OCI-LY3 (cell line): ENCODE data around the gene KRT6B.

Experiments used
- H2AFZ ChIP-seq: fragments of 200-600, 300-600 bp; shearing (Covaris generic); 2 replicates; pipeline ENCODE4 v1.6.0; 2014; ENCODE audit warnings: antibody characterized with exemption, low read depth, low read length
- H3K27ac ChIP-seq: fragments of 200-600, 300-600 bp; sonication (generic); 2 replicates; pipeline ENCODE4 v1.5.1; 2014; ENCODE audit warnings: mild to moderate bottlenecking, low read length, moderate library complexity, mixed read lengths
- H3K27me3 ChIP-seq: fragments of 200-600, 300-600 bp; sonication (generic); 2 replicates; pipeline ENCODE4 v1.6.1; 2014; ENCODE audit warnings: low read depth, low read length, mixed read lengths
- H3K36me3 ChIP-seq: fragments of 200-600, 300-600 bp; sonication (generic); replicated peaks from 2 replicates; pipeline ENCODE3; 2014; ENCODE audit warnings: low read depth, low read length, mixed read lengths
- H3K4me1 ChIP-seq: fragments of 300-600, 200-600 bp; sonication (generic); 2 replicates; pipeline ENCODE4 v1.6.1; 2014; ENCODE audit warnings: low read length, mixed read lengths
- H3K4me2 ChIP-seq: fragments of 200-600, 300-600 bp; sonication (generic); 2 replicates; pipeline ENCODE4 v1.6.1; 2014; ENCODE audit warnings: low read length, mixed read lengths
- H3K4me3 ChIP-seq: fragments of 300-600, 200-600 bp; sonication (generic); 2 replicates; pipeline ENCODE4 v1.5.1; 2014; ENCODE audit warnings: antibody characterized with exemption, mild to moderate bottlenecking, low read length, moderate library complexity
- H3K79me2 ChIP-seq: fragments of 300-600, 200-600 bp; shearing (Covaris generic); 2 replicates; pipeline ENCODE4 v1.6.1; 2014; ENCODE audit warnings: mild to moderate bottlenecking, low read length, mixed read lengths
- H3K9ac ChIP-seq: fragments of 300-600, 200-600 bp; shearing (Covaris generic); 2 replicates; pipeline ENCODE4 v1.6.0; 2014; ENCODE audit warnings: mild to moderate bottlenecking, low read length, moderate library complexity
- H3K9me3 ChIP-seq: fragments of 200-600, 300-600 bp; shearing (Covaris generic); 2 replicates; pipeline ENCODE4 v1.6.1; 2014; ENCODE audit warnings: low read length, mixed read lengths; ENCODE audit not compliant: insufficient read depth
- H4K20me1 ChIP-seq: fragments of 200-600, 300-600 bp; sonication (generic); 2 replicates; pipeline ENCODE4 v1.6.1; 2016; ENCODE audit warnings: low read length, mixed read lengths; ENCODE audit not compliant: insufficient read depth
- EZH2phosphoT487 ChIP-seq: fragments of 200-600 bp; shearing (Covaris generic); IDR thresholded peaks from 2 replicates; pipeline ENCODE4 v1.6.1; 2018; ENCODE audit warnings: antibody characterized with exemption, mixed run types, low read depth
- TF ChIP-seq, protein P1 (sequence below): fragments of 200-600, 300-600 bp; sonication (generic); IDR thresholded peaks from 2 replicates; pipeline ENCODE4 v1.5.1; 2014; ENCODE audit warnings: antibody characterized with exemption, low read length, low read depth

Gene KRT6B

DNA sequence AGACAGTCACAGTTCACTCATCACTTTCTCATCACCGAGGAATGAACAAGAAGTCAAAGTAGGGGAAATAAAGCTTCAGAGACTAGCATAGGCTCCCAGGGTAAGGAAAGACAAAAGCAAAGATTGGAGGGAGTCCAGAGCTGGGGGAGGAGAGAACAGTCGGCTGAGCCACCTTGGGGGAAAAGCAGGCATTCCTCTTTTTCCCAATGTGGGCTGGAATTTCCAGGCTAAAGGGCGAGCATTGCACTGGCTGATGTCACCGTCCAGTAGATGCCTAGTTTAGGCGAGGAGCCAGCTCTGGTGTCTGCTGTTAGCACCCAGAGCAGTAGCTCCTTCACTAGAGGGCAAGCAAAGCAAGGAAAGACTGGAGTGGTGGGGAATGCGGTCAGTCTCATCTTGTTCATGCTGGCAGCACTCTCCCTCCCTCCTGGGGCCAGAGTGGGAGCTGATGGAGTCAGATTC lies 9.3 kb downstream of the KRT6B start:
- Histone ChIP-seq H3K79me2 (no peaks in the 10 kb centered on the region), H2AFZ (no peak overlapping the region), H3K4me2 (no peak overlapping the region), H3K9ac (no peak overlapping the region), H3K4me1 (peaks cover 9% of the 10 kb centered on the region), H3K27me3 (peaks cover 33% of the 10 kb centered on the region), H3K27ac (no peak overlapping the region), H3K36me3 (no peaks in the 10 kb centered on the region), H3K9me3 (no peaks in the 10 kb centered on the region), H3K4me3 (no peak overlapping the region), H4K20me1 (no peaks in the 10 kb centered on the region)
- TF ChIP-seq, protein P1, sequence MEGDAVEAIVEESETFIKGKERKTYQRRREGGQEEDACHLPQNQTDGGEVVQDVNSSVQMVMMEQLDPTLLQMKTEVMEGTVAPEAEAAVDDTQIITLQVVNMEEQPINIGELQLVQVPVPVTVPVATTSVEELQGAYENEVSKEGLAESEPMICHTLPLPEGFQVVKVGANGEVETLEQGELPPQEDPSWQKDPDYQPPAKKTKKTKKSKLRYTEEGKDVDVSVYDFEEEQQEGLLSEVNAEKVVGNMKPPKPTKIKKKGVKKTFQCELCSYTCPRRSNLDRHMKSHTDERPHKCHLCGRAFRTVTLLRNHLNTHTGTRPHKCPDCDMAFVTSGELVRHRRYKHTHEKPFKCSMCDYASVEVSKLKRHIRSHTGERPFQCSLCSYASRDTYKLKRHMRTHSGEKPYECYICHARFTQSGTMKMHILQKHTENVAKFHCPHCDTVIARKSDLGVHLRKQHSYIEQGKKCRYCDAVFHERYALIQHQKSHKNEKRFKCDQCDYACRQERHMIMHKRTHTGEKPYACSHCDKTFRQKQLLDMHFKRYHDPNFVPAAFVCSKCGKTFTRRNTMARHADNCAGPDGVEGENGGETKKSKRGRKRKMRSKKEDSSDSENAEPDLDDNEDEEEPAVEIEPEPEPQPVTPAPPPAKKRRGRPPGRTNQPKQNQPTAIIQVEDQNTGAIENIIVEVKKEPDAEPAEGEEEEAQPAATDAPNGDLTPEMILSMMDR, result no peak
- TF ChIP-seq EZH2phosphoT487, result no peak

DNA sequence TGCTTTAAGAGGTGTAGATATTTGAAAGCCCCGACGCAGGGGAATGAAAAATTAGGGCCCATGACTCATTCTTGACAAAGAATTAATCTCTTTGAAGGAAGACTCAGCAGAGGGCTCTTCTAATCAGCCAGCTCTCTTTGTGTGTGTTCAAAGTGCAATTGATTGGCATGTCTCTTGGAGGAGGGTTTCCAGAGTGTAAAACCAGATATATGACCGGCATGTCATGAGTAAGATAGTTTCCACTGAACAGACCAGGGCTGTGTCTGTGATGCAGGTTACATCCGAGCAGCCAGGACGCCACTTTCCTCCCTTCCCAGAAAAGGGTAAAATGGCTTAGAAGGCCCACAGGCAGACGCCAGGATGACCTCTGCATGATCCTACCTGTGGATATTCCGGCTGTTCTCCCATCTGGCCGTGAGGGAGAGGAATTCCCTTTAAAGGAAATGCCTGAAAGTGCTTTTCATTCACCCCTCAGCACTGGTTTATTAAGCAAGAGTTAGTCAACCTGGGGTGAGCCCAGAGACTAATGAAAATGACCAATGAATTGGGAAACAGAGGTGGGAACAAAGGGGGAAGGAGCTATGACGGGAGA lies 10.5 kb downstream of the KRT6B start:
- Histone ChIP-seq H3K4me3 (no peak overlapping the region), H3K27me3 (peaks cover 42% of the 10 kb centered on the region), H3K4me2 (no peak overlapping the region), H4K20me1 (no peaks in the 10 kb centered on the region), H3K4me1 (peaks cover 9% of the 10 kb centered on the region), H3K9ac (no peak overlapping the region), H2AFZ (no peak overlapping the region), H3K79me2 (no peaks in the 10 kb centered on the region), H3K27ac (no peak overlapping the region), H3K9me3 (no peaks in the 10 kb centered on the region), H3K36me3 (no peaks in the 10 kb centered on the region)
- TF ChIP-seq EZH2phosphoT487, result no peak
- TF ChIP-seq, protein P1, result no peak

DNA sequence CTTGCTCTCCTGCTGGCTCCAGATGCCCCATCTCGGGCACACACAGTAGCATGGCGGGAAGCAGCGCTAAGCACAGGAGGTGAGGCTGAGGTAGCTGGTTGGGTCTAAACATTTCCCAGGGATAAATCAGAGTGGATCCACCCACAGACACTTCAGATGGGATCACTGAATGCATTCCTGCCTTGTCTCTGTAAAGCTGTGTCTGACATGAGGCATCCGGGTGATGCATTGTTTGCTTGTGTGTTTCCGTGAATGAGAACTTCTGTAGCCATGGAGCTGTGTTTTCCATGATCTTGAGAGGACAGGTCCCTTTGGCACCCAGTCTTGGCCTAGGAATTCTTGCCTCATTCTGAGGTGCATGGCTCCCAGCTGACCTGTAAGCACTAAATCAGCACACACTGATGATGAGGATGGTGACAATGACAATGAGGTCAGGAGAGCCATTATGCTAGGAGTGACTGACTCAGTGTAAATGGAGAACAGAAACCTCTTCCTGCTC lies 11.1 kb downstream of the KRT6B start:
- no peak for TF ChIP-seq EZH2phosphoT487
- TF ChIP-seq, protein P1, result no peak
- Histone ChIP-seq H3K9me3 (no peaks in the 10 kb centered on the region), H3K4me3 (no peak overlapping the region), H3K27me3 (peaks cover 46% of the 10 kb centered on the region), H3K27ac (no peak overlapping the region), H3K36me3 (no peaks in the 10 kb centered on the region), H2AFZ (no peak overlapping the region), H3K79me2 (no peaks in the 10 kb centered on the region), H3K4me2 (no peak overlapping the region), H3K4me1 (peaks cover 9% of the 10 kb centered on the region), H3K9ac (no peak overlapping the region), H4K20me1 (no peaks in the 10 kb centered on the region)

DNA sequence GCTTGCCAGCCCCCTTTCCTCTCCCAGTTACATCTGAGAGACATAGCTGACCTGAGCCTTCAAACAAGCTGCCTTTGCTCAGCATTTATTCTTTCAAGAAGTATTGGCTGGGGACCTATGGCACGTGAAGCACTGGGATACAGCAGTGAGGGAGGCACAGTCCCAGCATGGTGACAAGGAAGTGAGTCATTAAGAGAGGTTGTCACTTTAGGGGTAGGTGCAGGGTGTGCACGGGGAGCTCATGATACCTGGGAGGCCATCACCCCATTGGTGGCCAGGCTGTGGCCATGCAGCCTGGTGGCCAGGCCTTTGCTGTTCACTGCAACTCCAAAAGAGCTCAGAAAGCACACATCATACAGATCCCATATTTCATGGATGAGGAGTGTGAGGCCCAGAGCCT lies 12.1 kb downstream of the KRT6B start:
- Histone ChIP-seq H3K4me3 (no peak overlapping the region), H4K20me1 (no peaks in the 10 kb centered on the region), H3K4me1 (peaks cover 9% of the 10 kb centered on the region), H3K27ac (no peak overlapping the region), H3K79me2 (no peaks in the 10 kb centered on the region), H3K9me3 (no peaks in the 10 kb centered on the region), H3K9ac (no peak overlapping the region), H3K27me3 (peaks cover 50% of the 10 kb centered on the region), H3K4me2 (no peak overlapping the region), H2AFZ (no peak overlapping the region), H3K36me3 (no peaks in the 10 kb centered on the region)
- TF ChIP-seq EZH2phosphoT487, result no peak
- TF ChIP-seq, protein P1, result no peak
